Measurements from ENCODE around the gene SMIM32. TPM values are rescaled to one million over a fixed set of nuclear protein-coding genes. Genes with fewer than 3 reads are reported as not detected.

Gene SMIM32
- total and polyA plus RNA-seq, 9 of the 15 experiments (the other 6 are each of a cell fraction or from before 2014, with no cell fraction given) = not detected

DNA sequence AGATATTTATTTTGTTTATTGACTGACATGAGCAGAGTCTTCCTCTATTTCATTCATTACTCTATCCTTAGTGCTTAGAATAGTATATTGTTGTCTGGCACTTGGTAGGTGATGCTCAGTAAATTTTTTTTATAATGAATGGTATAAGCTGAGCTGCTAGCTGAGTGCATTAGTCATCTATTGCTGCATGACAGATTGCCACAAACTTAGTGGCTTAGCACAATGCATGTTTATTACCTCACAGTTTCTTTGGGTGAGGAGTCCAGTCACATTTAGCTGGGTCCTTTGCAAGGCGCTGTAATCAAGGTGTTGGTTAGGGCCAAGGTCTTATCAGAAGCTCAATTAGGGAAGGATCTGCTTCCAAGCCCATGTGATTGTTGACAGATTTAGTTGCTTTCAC, 37.2 kb downstream of the SMIM32 start:
- Histone ChIP-seq H3K9ac (ENCODE audit: insufficient read depth in 1 of 2, low read depth in 2 of 2, low read length in 2 of 2) (no peak overlapping the region), H4K20me1 (replicated peaks; ENCODE audit: control insufficient read depth, insufficient read depth, low read length) (no peaks in the 10 kb centered on the region), H3K27me3 (ENCODE audit: control insufficient read depth in 2 of 2, insufficient read depth in 2 of 2, low read length in 2 of 2) (no peaks in the 10 kb centered on the region), H3K9me3 (replicated peaks; ENCODE audit: control insufficient read depth, insufficient read depth, low read depth, low read length) (no peaks in the 10 kb centered on the region), H2AFZ (ENCODE audit: low read depth, low read length) (no peak overlapping the region), H3K27ac (ENCODE audit: extremely low read depth, low read depth, low read length) (no peak overlapping the region), H3K4me3 (no peak overlapping the region), H3K79me2 (ENCODE audit: control insufficient read depth, insufficient read depth, low read length) (peaks cover 87% of the 10 kb centered on the region), H3K4me1 (replicated peaks in 1 of 2; ENCODE audit: control insufficient read depth in 2 of 2, insufficient read depth in 2 of 2, low read length in 2 of 2) (peaks cover 0 to 27% of the 10 kb centered on the region in 2 experiments; a peak in 2 of 5 replicates), H3K4me2 (ENCODE audit: insufficient read depth, low read length) (no peak overlapping the region), H3K36me3 (ENCODE audit: control insufficient read depth, insufficient read depth, low read length) (peaks cover 54% of the 10 kb centered on the region), H3K9me1 (ENCODE audit: control insufficient read depth, insufficient read depth, low read length) (no peaks in the 10 kb centered on the region)
- TF ChIP-seq, protein P1, sequence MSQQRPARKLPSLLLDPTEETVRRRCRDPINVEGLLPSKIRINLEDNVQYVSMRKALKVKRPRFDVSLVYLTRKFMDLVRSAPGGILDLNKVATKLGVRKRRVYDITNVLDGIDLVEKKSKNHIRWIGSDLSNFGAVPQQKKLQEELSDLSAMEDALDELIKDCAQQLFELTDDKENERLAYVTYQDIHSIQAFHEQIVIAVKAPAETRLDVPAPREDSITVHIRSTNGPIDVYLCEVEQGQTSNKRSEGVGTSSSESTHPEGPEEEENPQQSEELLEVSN (IDR thresholded peaks at IDR 0.05; ENCODE audit: borderline replicate concordance in 1 of 2, extremely low read depth in 1 of 2, insufficient read depth in 1 of 2, insufficient read length in 1 of 2, low read depth in 1 of 2, low read length in 1 of 2, poor library complexity in 1 of 2, severe bottlenecking in 1 of 2) = no peak
- TF ChIP-seq JUND (IDR thresholded peaks at IDR 0.05; ENCODE audit: borderline replicate concordance, low read depth, low read length) (no peak), JUND (tag; IDR thresholded peaks at IDR 0.05; ENCODE audit: borderline replicate concordance, low read depth, low read length) (no peak), MEIS2 (IDR thresholded peaks at IDR 0.05; ENCODE audit: partially characterized antibody) (peak; percentile 45)
- POLR2A ChIA-PET = interaction anchor here (1.3 kb wide), 1 partner anchor 13 kb away, joined by 3 read pairs; no protein-coding TSS in a partner anchor
- 83% methylated on average over 1 of the region's 1 CpG for WGBS (ENCODE audit: insufficient coverage, low coverage, missing lambda C conversion rate)
- no TSS peak for BruUV-seq (replicated peaks)
- no peak for ATAC-seq
- in situ Hi-C loops (cut with MboI) (no loop called here), intact Hi-C loops (cut with micrococcal nuclease) (no loop called here)
- FAIRE-seq = no peak
- CTCF ChIA-PET (ENCODE audit: low intra/inter-chr PET ratio) = no interaction called here
- DNase-seq (ENCODE audit: extremely low read depth in 1 of 4, low spot score in 3 of 4) = no peak

DNA sequence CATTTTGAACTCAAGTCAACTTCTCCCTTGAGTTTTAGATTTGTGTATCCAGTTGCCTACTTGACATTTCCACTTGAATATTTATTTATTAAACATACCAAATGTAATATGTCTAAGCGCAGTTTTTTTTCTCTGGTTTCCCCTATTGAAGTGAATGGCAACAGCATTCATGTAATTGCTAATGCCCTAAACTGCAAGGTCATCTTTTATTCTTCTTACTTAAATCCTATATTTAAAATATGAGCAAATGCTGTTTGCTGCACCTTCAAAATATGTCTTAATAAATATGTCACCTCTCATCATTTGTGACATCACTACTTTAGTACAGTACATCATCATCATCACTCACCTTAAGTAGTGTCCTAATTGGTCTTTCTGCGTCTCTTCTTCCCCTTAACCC, 37.9 kb downstream of the SMIM32 start:
- no TSS peak for BruUV-seq (replicated peaks)
- Histone ChIP-seq H3K27me3 (ENCODE audit: control insufficient read depth in 2 of 2, insufficient read depth in 2 of 2, low read length in 2 of 2) (no peaks in the 10 kb centered on the region), H4K20me1 (replicated peaks; ENCODE audit: control insufficient read depth, insufficient read depth, low read length) (no peaks in the 10 kb centered on the region), H3K27ac (ENCODE audit: extremely low read depth, low read depth, low read length) (no peak overlapping the region), H3K4me2 (ENCODE audit: insufficient read depth, low read length) (no peak overlapping the region), H2AFZ (ENCODE audit: low read depth, low read length) (no peak overlapping the region), H3K79me2 (ENCODE audit: control insufficient read depth, insufficient read depth, low read length) (peaks cover 87% of the 10 kb centered on the region), H3K9ac (ENCODE audit: insufficient read depth in 1 of 2, low read depth in 2 of 2, low read length in 2 of 2) (no peak overlapping the region), H3K9me1 (ENCODE audit: control insufficient read depth, insufficient read depth, low read length) (no peaks in the 10 kb centered on the region), H3K4me3 (no peak overlapping the region), H3K36me3 (ENCODE audit: control insufficient read depth, insufficient read depth, low read length) (peaks cover 47% of the 10 kb centered on the region), H3K4me1 (replicated peaks in 1 of 2; ENCODE audit: control insufficient read depth in 2 of 2, insufficient read depth in 2 of 2, low read length in 2 of 2) (peaks cover 0 to 27% of the 10 kb centered on the region in 2 experiments; a peak in 2 of 5 replicates), H3K9me3 (replicated peaks; ENCODE audit: control insufficient read depth, insufficient read depth, low read depth, low read length) (no peaks in the 10 kb centered on the region)
- intact Hi-C loops (cut with micrococcal nuclease) (no loop called here), in situ Hi-C loops (cut with MboI) (no loop called here)
- 93% methylated on average over 2 of the region's 2 CpGs for WGBS (ENCODE audit: insufficient coverage, low coverage, missing lambda C conversion rate)
- FAIRE-seq (no peak), DNase-seq (ENCODE audit: extremely low read depth in 1 of 4, low spot score in 3 of 4) (no peak), ATAC-seq (no peak)
- ChIA-PET CTCF (ENCODE audit: low intra/inter-chr PET ratio) (no interaction called here), POLR2A (no interaction called here)
- TF ChIP-seq NELFE (IDR thresholded peaks at IDR 0.05; ENCODE audit: insufficient read depth, insufficient read length) (no peak), ZNF316 (IDR thresholded peaks at IDR 0.05) (peak; percentile 70), C11orf30 (IDR thresholded peaks at IDR 0.05; ENCODE audit: low read depth) (0 out of 2 replicates have a peak, but pooled peaks have one; percentile 37), MAFF (IDR thresholded peaks at IDR 0.05; ENCODE audit: low read length) (peak; percentile 40; the same call in 1 of the 2 replicates), LCOR (CRISPR knock-in tag; IDR thresholded peaks at IDR 0.05) (no peak), MAFK (IDR thresholded peaks at IDR 0.05; ENCODE audit: low read length) (peak; percentile 33; the same call in 1 of the 2 replicates)

Measured in K562 (cell line).